Measurements from ENCODE around the gene TBC1D12.

The TBC1D12 gene

DNA sequence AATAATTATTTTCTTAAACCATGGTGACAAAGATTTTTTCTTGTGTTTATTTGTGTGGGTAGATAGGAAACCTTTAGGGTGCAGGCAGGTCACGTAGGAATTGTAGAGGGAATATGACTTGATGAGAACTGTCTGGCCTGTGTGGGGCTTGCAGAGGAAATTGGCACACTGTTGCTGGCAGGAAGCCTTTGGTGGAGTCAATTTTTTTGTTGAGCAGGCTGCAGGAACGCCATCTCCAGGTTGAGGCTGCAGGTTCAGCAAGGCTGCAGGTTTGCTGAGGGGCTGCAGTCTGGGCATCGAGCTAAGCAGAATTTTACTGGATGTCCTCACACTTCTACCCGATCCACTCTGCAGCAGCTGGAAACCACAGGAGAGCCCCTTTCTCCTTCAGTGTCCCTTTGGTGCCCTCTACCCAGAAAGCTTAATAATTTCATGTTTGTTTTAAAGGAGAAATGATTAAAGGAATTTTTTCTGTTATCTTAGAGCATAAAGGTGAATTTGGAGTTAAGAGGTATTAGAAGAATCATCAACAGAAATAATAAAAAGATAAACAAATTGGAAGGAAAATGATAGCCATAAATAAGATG lies 37.0 kb downstream of the TBC1D12 start:
- Histone ChIP-seq H3K9me3 (replicated peaks; ENCODE audit: insufficient read depth, low read length) (no peaks in the 10 kb centered on the region), H3K9ac (ENCODE audit: low read length) (no peak overlapping the region), H3K36me3 (replicated peaks; ENCODE audit: insufficient read depth, low read length) (no peaks in the 10 kb centered on the region), H3K79me2 (ENCODE audit: low read length) (peaks cover 60% of the 10 kb centered on the region), H4K20me1 (ENCODE audit: insufficient read depth, low read length) (no peaks in the 10 kb centered on the region), H3K27me3 (replicated peaks; ENCODE audit: insufficient read depth, low read length) (no peaks in the 10 kb centered on the region), H3K9me2 (replicated peaks; ENCODE audit: insufficient read depth, low read length) (no peaks in the 10 kb centered on the region), H3K4me2 (ENCODE audit: low read depth, low read length) (no peak overlapping the region), H3K4me3 (ENCODE audit: low read length) (no peak overlapping the region), H2AFZ (ENCODE audit: low read length) (no peak overlapping the region), H3F3A (ENCODE audit: insufficient read depth, low read length) (no peaks in the 10 kb centered on the region), H3K27ac (ENCODE audit: low read length) (no peak overlapping the region), H3K4me1 (ENCODE audit: low read length) (peaks cover 3% of the 10 kb centered on the region; the same call in 1 of the 2 replicates)
- no peak for TF ChIP-seq EZH2phosphoT487 (IDR thresholded peaks at IDR 0.05; ENCODE audit: low read length)
- TF ChIP-seq, protein P1, sequence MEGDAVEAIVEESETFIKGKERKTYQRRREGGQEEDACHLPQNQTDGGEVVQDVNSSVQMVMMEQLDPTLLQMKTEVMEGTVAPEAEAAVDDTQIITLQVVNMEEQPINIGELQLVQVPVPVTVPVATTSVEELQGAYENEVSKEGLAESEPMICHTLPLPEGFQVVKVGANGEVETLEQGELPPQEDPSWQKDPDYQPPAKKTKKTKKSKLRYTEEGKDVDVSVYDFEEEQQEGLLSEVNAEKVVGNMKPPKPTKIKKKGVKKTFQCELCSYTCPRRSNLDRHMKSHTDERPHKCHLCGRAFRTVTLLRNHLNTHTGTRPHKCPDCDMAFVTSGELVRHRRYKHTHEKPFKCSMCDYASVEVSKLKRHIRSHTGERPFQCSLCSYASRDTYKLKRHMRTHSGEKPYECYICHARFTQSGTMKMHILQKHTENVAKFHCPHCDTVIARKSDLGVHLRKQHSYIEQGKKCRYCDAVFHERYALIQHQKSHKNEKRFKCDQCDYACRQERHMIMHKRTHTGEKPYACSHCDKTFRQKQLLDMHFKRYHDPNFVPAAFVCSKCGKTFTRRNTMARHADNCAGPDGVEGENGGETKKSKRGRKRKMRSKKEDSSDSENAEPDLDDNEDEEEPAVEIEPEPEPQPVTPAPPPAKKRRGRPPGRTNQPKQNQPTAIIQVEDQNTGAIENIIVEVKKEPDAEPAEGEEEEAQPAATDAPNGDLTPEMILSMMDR (IDR thresholded peaks at IDR 0.05; ENCODE audit: low read length): no peak
- no peak for TF ChIP-seq EZH2 (optimal IDR thresholded peaks at IDR 0.05; ENCODE audit: low read depth, low read length)
- no peak for DNase-seq

DNA sequence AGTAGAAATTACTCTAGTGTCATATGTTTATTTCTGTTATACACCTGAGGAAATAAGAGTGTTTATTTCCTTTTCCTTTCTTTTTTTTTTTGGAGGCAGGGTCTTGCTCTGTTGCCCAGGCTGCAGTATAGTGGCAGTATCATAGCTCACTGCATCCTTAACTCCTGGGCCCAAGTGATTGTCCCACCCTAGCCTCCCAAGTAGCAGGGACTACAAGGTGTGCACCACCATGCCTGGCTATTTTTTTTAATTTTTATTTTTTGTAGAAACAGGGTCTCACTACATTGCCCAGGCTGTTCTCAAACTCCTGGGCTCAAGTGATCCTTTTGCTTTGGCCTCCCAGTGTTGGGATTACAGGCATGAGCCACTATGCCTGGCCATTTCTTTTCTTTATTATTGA lies 37.8 kb downstream of the TBC1D12 start:
- Histone ChIP-seq H3K9me3 (replicated peaks; ENCODE audit: insufficient read depth, low read length) (no peaks in the 10 kb centered on the region), H3K36me3 (replicated peaks; ENCODE audit: insufficient read depth, low read length) (no peaks in the 10 kb centered on the region), H3K4me1 (ENCODE audit: low read length) (peaks cover 3% of the 10 kb centered on the region; the same call in 1 of the 2 replicates), H3K4me2 (ENCODE audit: low read depth, low read length) (no peak overlapping the region), H4K20me1 (ENCODE audit: insufficient read depth, low read length) (no peaks in the 10 kb centered on the region), H3K27ac (ENCODE audit: low read length) (no peak overlapping the region), H3K9ac (ENCODE audit: low read length) (no peak overlapping the region), H3K9me2 (replicated peaks; ENCODE audit: insufficient read depth, low read length) (no peaks in the 10 kb centered on the region), H3F3A (ENCODE audit: insufficient read depth, low read length) (no peaks in the 10 kb centered on the region), H2AFZ (ENCODE audit: low read length) (no peak overlapping the region), H3K79me2 (ENCODE audit: low read length) (peaks cover 52% of the 10 kb centered on the region), H3K27me3 (replicated peaks; ENCODE audit: insufficient read depth, low read length) (no peaks in the 10 kb centered on the region), H3K4me3 (ENCODE audit: low read length) (no peak overlapping the region)
- TF ChIP-seq, protein P1 (IDR thresholded peaks at IDR 0.05; ENCODE audit: low read length): no peak
- TF ChIP-seq EZH2 (optimal IDR thresholded peaks at IDR 0.05; ENCODE audit: low read depth, low read length) (no peak), EZH2phosphoT487 (IDR thresholded peaks at IDR 0.05; ENCODE audit: low read length) (no peak)
- DNase-seq: no peak

GRCh38 chr10:94443047-94443446 lies 40.7 kb downstream of the TBC1D12 start:
- Histone ChIP-seq H4K20me1 (ENCODE audit: insufficient read depth, low read length) (no peaks in the 10 kb centered on the region), H3K9me2 (replicated peaks; ENCODE audit: insufficient read depth, low read length) (no peaks in the 10 kb centered on the region), H3K79me2 (ENCODE audit: low read length) (peaks cover 28% of the 10 kb centered on the region), H2AFZ (ENCODE audit: low read length) (no peak overlapping the region), H3K4me1 (ENCODE audit: low read length) (peaks cover 3% of the 10 kb centered on the region; the same call in 1 of the 2 replicates), H3K27ac (ENCODE audit: low read length) (no peak overlapping the region), H3K27me3 (replicated peaks; ENCODE audit: insufficient read depth, low read length) (no peaks in the 10 kb centered on the region), H3K9ac (ENCODE audit: low read length) (no peak overlapping the region), H3K36me3 (replicated peaks; ENCODE audit: insufficient read depth, low read length) (0 out of 2 replicates have a peak, but pooled peaks cover 3% of the 10 kb centered on the region), H3K9me3 (replicated peaks; ENCODE audit: insufficient read depth, low read length) (0 out of 2 replicates have a peak, but pooled peaks cover 4% of the 10 kb centered on the region), H3F3A (ENCODE audit: insufficient read depth, low read length) (no peaks in the 10 kb centered on the region), H3K4me2 (ENCODE audit: low read depth, low read length) (no peak overlapping the region), H3K4me3 (ENCODE audit: low read length) (no peak overlapping the region)
- TF ChIP-seq EZH2phosphoT487 (IDR thresholded peaks at IDR 0.05; ENCODE audit: low read length) (no peak), EZH2 (optimal IDR thresholded peaks at IDR 0.05; ENCODE audit: low read depth, low read length) (no peak)
- TF ChIP-seq, protein P1 (IDR thresholded peaks at IDR 0.05; ENCODE audit: low read length): no peak
- DNase-seq: no peak

Measured in MM.1S (cell line).